HL-60 (cell line): ENCODE data around the gene MAU2.

ENCODE experiments used
- DNase-seq, 2 experiments: peaks; one replicate each; pipeline ENCODE4 v3.0.0-alpha.2; 2010 to 2020; ENCODE audit warnings: low read depth in 1 of 2, low spot score in 1 of 2
- H3K27ac ChIP-seq: fragments of 250-450 bp; sonication (Bioruptor Pico); replicated peaks from 2 replicates; pipeline ENCODE4 v1.5.1; 2020; ENCODE audit warnings: mild to moderate bottlenecking, moderate library complexity
- H3K27me3 ChIP-seq: fragments of 250-450 bp; sonication (Bioruptor Pico); 2 replicates; pipeline ENCODE4 v1.5.1; 2021; ENCODE audit warnings: mild to moderate bottlenecking, moderate library complexity; ENCODE audit not compliant: insufficient read depth, poor library complexity, severe bottlenecking
- H3K4me3 ChIP-seq: replicated peaks from 2 replicates; pipeline ENCODE4 v1.5.1; 2011; ENCODE audit warnings: mild to moderate bottlenecking, control low read depth, low read length; ENCODE audit not compliant: insufficient read depth
- CTCF ChIP-seq: IDR thresholded peaks from one replicate; pipeline ENCODE4 v1.5.1; 2011; ENCODE audit warnings: low read length, control low read depth, inconsistent platforms; ENCODE audit not compliant: insufficient read depth
- GABPA ChIP-seq: IDR thresholded peaks from 2 replicates; pipeline ENCODE4 v1.6.1; 2012; ENCODE audit warnings: low read depth
- POLR2AphosphoS5 ChIP-seq: IDR thresholded peaks from 2 replicates; pipeline ENCODE4 v1.6.1; 2012; ENCODE audit warnings: low read depth
- REST ChIP-seq: IDR thresholded peaks from 2 replicates; pipeline ENCODE4 v1.6.1; 2012; ENCODE audit warnings: low read depth; ENCODE audit not compliant: insufficient replicate concordance
- SPI1 ChIP-seq: IDR thresholded peaks from 2 replicates; pipeline ENCODE4 v1.6.1; 2012; ENCODE audit warnings: low read depth, mild to moderate bottlenecking, borderline replicate concordance

MAU2 gene

GRCh38 chr19:19404879-19405860, 84.5 kb downstream of the MAU2 start, which contains the start of gene GATAD2A:
Gene GATAD2A, plus strand, starts transcription at chr19:19405675. Its CDS starts 59,671 bp downstream, at chr19:19465346.
- H3K27ac ChIP-seq, result peak within 1 kb of the TSS; percentile 83
- H3K27me3 ChIP-seq, result no peaks in the 10 kb centered on the region
- DNase-seq, result peak; percentile 81 to 86
- H3K4me3 ChIP-seq, result peak within 1 kb of the TSS; percentile 79
- peak; percentile 47; the same call in 1 of the 2 replicates for TF ChIP-seq POLR2AphosphoS5
- TF ChIP-seq CTCF, result peak; percentile 6
- peak; percentile 41; the same call in 1 of the 2 replicates for TF ChIP-seq GABPA
- TF ChIP-seq REST, result no peak
- no peak for TF ChIP-seq SPI1

- H3K27ac ChIP-seq, result peak overlapping the region; percentile 83
- H3K4me3 ChIP-seq, result peak overlapping the region; percentile 79
- H3K27me3 ChIP-seq, result no peaks in the 10 kb centered on the region
- TF ChIP-seq REST (no peak), SPI1 (no peak), CTCF (no peak), POLR2AphosphoS5 (no peak), GABPA (no peak)
- DNase-seq, result peak; percentile 18 to 43
These were observed 85.6 kb downstream of the MAU2 start for GRCh38 chr19:19405971-19406877.

- H3K4me3 ChIP-seq, result peak overlapping the region; percentile 79
- peak; percentile 49 to 67 for DNase-seq
- no peaks in the 10 kb centered on the region for H3K27me3 ChIP-seq
- no peak for TF ChIP-seq GABPA
- TF ChIP-seq REST, result no peak
- TF ChIP-seq CTCF, result peak; percentile 17
- TF ChIP-seq SPI1, result no peak
- TF ChIP-seq POLR2AphosphoS5, result no peak; the same call in 1 of the 2 replicates
- peak overlapping the region; percentile 83 for H3K27ac ChIP-seq
These were observed 86.4 kb downstream of the MAU2 start for GRCh38 chr19:19406878-19407632.
